SK-N-SH (cell line): ENCODE data around the gene TUBB1. TPM values are rescaled to one million over a fixed set of nuclear protein-coding genes. Genes with fewer than 3 reads are reported as not detected.
"Not testable (repeated sequence)": the region's sequence is repeated elsewhere in the genome, so short reads cannot be mapped to it uniquely, and the experiment has no call there.

Experiments
- CTCF ChIA-PET: fragments of 300-600, 350-600 bp; formaldehyde crosslinking; extraction: SDS; loops from one replicate; lab custom pipeline; 2021; lab: Yijun Ruan, JAX
- POLR2A ChIA-PET: fragments of 350-600 bp; sonication (Branson Sonifier 250); formaldehyde crosslinking; extraction: SDS; loops from one replicate; lab custom pipeline; 2020; ENCODE audit warnings: antibody characterized with exemption, inconsistent platforms; lab: Yijun Ruan, JAX
- DNase-seq: peaks from one replicate; pipeline ENCODE4 v3.0.0; 2012
- H2AFZ ChIP-seq: fragments of 200-600 bp; sonication (generic); 2 replicates; pipeline ENCODE4 v1.8.1; 2016; ENCODE audit warnings: antibody characterized with exemption, mild to moderate bottlenecking, low read depth
- H3F3A ChIP-seq: fragments of 200-600 bp; sonication (generic); replicated peaks from 2 replicates; pipeline ENCODE3; 2016; ENCODE audit warnings: antibody characterized with exemption, mild to moderate bottlenecking; ENCODE audit not compliant: insufficient read depth
- H3K27ac ChIP-seq, 2 experiments: fragments of 200-500 bp in 1 of 2; fragments of 200-600 bp in 1 of 2; sonication (Bioruptor generic) in 1 of 2; sonication (generic), shearing (Covaris generic) in 1 of 2; 2 replicates each; pipeline versions ENCODE4 v1.5.1 to v1.6.1; 2014 to 2016; ENCODE audit warnings: low read depth in 2 of 2, inconsistent platforms in 1 of 2, low read length in 1 of 2, mild to moderate bottlenecking in 1 of 2, mixed read lengths in 1 of 2
- H3K27me3 ChIP-seq: fragments of 200-600 bp; sonication (generic), shearing (Covaris generic); 2 replicates; pipeline ENCODE4 v1.6.1; 2016; ENCODE audit warnings: mixed run types; ENCODE audit not compliant: insufficient read depth
- H3K36me3 ChIP-seq, 2 experiments: fragments of 200-500 bp in 1 of 2; fragments of 200-600 bp in 1 of 2; sonication (Bioruptor generic) in 1 of 2; sonication (generic) in 1 of 2; replicated peaks in 1 of 2; 2 replicates each; pipeline versions ENCODE3 to v1.5.1; 2014 to 2016; ENCODE audit warnings: low read length in 1 of 2, mild to moderate bottlenecking in 1 of 2; ENCODE audit not compliant: insufficient read depth in 2 of 2, control insufficient read depth in 1 of 2
- H3K4me1 ChIP-seq, 2 experiments: fragments of 200-500 bp in 1 of 2; fragments of 200-600 bp in 1 of 2; sonication (Bioruptor generic) in 1 of 2; sonication (generic), shearing (Covaris generic) in 1 of 2; 2 replicates each; pipeline versions ENCODE4 v1.5.1 to v1.6.1; 2014 to 2016; ENCODE audit warnings: low read depth in 1 of 2, low read length in 1 of 2, mixed run types in 1 of 2; ENCODE audit not compliant: insufficient read depth in 2 of 2, control insufficient read depth in 1 of 2
- H3K4me2 ChIP-seq: fragments of 200-600 bp; sonication (generic), shearing (Covaris generic); 2 replicates; pipeline ENCODE4 v1.6.1; 2017; ENCODE audit warnings: mixed run types
- H3K4me3 ChIP-seq, 2 experiments: fragments of 200-500 bp in 1 of 2; fragments of 200-600 bp in 1 of 2; sonication (Bioruptor generic) in 1 of 2; sonication (generic), shearing (Covaris generic) in 1 of 2; 2 replicates each; pipeline versions ENCODE4 v1.5.1 to v1.8.1; 2014 to 2016; ENCODE audit warnings: low read depth in 2 of 2, inconsistent platforms in 1 of 2, low read length in 1 of 2, mild to moderate bottlenecking in 1 of 2, mixed read lengths in 1 of 2, moderate library complexity in 1 of 2
- H3K79me2 ChIP-seq: fragments of 200-600 bp; sonication (generic); 2 replicates; pipeline ENCODE4 v1.8.1; 2017; ENCODE audit warnings: mild to moderate bottlenecking; ENCODE audit not compliant: insufficient read depth
- H3K9ac ChIP-seq: fragments of 200-600 bp; sonication (generic); 2 replicates; pipeline ENCODE4 v1.6.1; 2017; ENCODE audit warnings: mixed run types
- H3K9me2 ChIP-seq: fragments of 200-600 bp; sonication (generic); 2 replicates; pipeline ENCODE4 v1.6.1; 2017; ENCODE audit warnings: mixed run types
- H3K9me3 ChIP-seq: fragments of 200-600 bp; sonication (generic); 2 replicates; pipeline ENCODE4 v1.6.1; 2017; ENCODE audit warnings: mixed run types, mild to moderate bottlenecking, moderate library complexity
- H4K20me1 ChIP-seq: fragments of 200-600 bp; sonication (generic); 2 replicates; pipeline ENCODE4 v1.6.1; 2017; ENCODE audit warnings: mild to moderate bottlenecking, mixed run types; ENCODE audit not compliant: insufficient read depth
- SIN3A ChIP-seq: IDR thresholded peaks from 2 replicates; pipeline ENCODE4 v1.6.1; 2012; ENCODE audit warnings: low read depth, mild to moderate bottlenecking, low read length, moderate library complexity, borderline replicate concordance
- YY1 ChIP-seq: IDR thresholded peaks from 2 replicates; pipeline ENCODE4 v1.4.0; 2012; ENCODE audit warnings: low read depth, mild to moderate bottlenecking
- WGBS: methylation state at CpG from one replicate; pipeline ENCODE4 v1.1.6; 2017; ENCODE audit warnings: low lambda C conversion rate; 5-methylcytosine and 5-hydroxymethylcytosine counted together
- polyA plus RNA-seq, 3 experiments: library from polyadenylated mRNA; depleted of rRNA; stranded (reverse); fragments of >200 nt; gene quantifications; 2 replicates each; pipeline ENCODE4 v1.2.3, GENCODE V29; 2012
- TF ChIP-seq, protein P1 (sequence below): IDR thresholded peaks from 2 replicates; pipeline ENCODE4 v1.6.1; 2012; ENCODE audit warnings: mild to moderate bottlenecking, low read depth, low read length, moderate library complexity

The TUBB1 gene
- polyA plus RNA-seq, 1 of the 3 experiments (the other 2 are of a cell fraction): not detected

DNA sequence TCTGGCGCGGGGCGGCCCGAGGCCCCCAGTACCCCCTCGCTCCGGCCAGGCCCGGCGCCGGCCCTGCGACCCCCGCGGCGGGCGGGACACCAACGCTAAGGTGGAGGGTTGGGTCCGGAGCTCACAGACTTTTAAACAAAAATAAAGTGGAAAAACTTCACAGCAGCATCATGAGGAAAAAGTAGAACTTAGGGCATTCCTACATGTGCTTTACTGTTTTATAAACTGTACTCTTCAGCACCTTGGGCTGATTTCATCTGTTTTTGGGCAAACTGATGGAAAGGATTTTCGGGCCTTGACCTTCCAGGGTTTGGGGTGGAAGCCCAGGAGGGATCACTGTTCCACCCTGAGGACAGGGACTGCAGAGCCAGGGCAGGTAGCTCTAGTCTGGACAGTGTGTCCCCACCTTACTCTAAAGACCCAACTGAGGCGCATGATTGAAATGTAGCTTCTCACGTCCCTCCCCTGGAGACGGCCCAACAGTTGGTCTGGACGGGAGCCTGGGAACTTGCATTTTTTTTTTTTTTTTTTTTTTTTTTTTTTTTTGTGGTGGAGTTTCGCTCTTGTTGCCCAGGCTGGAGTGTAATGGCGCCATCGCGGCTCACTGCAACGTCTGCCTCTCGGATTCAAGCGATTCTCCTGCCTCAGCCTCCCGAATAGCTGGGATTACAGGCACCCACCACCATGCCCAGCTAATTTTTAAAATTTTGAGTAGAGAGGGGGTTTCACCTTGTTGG lies 37.4 kb upstream of the TUBB1 start:
- no peaks in the 10 kb centered on the region for H3K27me3 ChIP-seq
- H3K9me3 ChIP-seq: no peaks in the 10 kb centered on the region
- H3K4me2 ChIP-seq: peak overlapping the region; percentile 78
- peaks cover 2 to 7% of the 10 kb centered on the region in 2 experiments for H3K36me3 ChIP-seq
- H3K27ac ChIP-seq: peak overlapping the region; percentile 57 to 85; a peak in 3 of 4 replicates
- CTCF ChIA-PET: interaction anchor here (0.8 to 1.6 kb wide), 3 partner anchors 92 to 514 kb away, joined by 3 read pairs; no protein-coding TSS in a partner anchor
- H4K20me1 ChIP-seq: peaks cover 24% of the 10 kb centered on the region
- H2AFZ ChIP-seq: peak overlapping the region; percentile 87; the same call in 1 of the 2 replicates
- peak overlapping the region; percentile 76 for H3K9ac ChIP-seq
- 9% methylated on average over 15 of the region's 29 CpGs for WGBS
- H3F3A ChIP-seq: no peaks in the 10 kb centered on the region
- peak; percentile 47 for DNase-seq
- H3K4me3 ChIP-seq: peak overlapping the region; percentile 68 to 87
- POLR2A ChIA-PET: interaction anchor here (0.6 to 1.2 kb wide), 3 partner anchors 28 to 130 kb away, joined by 3 read pairs; no protein-coding TSS in a partner anchor
- H3K9me2 ChIP-seq: no peaks in the 10 kb centered on the region
- 0 out of 2 replicates have a peak, but pooled peaks have one; percentile 29 for TF ChIP-seq YY1
- TF ChIP-seq, protein P1, sequence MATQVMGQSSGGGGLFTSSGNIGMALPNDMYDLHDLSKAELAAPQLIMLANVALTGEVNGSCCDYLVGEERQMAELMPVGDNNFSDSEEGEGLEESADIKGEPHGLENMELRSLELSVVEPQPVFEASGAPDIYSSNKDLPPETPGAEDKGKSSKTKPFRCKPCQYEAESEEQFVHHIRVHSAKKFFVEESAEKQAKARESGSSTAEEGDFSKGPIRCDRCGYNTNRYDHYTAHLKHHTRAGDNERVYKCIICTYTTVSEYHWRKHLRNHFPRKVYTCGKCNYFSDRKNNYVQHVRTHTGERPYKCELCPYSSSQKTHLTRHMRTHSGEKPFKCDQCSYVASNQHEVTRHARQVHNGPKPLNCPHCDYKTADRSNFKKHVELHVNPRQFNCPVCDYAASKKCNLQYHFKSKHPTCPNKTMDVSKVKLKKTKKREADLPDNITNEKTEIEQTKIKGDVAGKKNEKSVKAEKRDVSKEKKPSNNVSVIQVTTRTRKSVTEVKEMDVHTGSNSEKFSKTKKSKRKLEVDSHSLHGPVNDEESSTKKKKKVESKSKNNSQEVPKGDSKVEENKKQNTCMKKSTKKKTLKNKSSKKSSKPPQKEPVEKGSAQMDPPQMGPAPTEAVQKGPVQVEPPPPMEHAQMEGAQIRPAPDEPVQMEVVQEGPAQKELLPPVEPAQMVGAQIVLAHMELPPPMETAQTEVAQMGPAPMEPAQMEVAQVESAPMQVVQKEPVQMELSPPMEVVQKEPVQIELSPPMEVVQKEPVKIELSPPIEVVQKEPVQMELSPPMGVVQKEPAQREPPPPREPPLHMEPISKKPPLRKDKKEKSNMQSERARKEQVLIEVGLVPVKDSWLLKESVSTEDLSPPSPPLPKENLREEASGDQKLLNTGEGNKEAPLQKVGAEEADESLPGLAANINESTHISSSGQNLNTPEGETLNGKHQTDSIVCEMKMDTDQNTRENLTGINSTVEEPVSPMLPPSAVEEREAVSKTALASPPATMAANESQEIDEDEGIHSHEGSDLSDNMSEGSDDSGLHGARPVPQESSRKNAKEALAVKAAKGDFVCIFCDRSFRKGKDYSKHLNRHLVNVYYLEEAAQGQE: no peak
- peaks cover 9 to 31% of the 10 kb centered on the region in 2 experiments; a peak in 2 of 4 replicates for H3K4me1 ChIP-seq
- peaks cover 52% of the 10 kb centered on the region for H3K79me2 ChIP-seq

DNA sequence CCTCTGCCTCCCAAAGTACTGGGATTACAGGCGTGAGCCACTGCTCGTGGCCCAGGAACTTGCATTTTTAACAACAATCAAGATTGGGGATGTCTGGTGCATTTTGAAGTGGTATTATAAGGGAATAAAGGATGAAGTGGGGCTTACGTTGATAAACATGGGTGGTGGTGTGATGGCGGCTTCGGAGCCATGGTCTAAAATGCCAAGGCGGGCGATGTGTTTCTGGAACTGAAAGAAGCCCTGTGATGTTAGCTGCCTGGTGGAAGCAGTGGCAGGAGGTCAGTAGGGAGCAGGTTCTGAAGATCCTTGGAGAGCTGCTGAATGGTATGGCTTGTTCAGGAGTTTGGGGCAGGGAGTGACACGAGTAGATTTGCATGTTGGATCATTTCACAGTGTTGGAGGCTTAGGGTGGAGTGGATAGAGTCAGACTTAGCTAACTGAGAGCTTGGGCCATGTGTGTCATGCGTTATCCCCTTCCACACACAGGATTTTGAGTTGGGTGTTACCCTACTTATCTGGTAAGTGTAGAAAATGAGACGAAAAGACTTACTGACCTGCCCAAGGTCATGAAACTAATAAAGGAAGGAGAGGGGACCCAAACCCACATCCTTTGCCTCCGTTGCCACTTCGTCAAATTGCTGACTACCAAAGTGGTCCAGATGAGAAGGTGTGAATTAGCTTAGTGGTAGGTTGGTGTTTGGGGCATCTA lies 36.7 kb upstream of the TUBB1 start:
- DNase-seq: no peak
- no peak overlapping the region for H2AFZ ChIP-seq
- 98% methylated on average over 12 of the region's 12 CpGs for WGBS
- CTCF ChIA-PET: interaction anchor here (0.6 to 1.6 kb wide), 3 partner anchors 12 to 513 kb away, joined by 3 to 4 read pairs (median 3); no protein-coding TSS in a partner anchor
- H3K9ac ChIP-seq: peak overlapping the region; percentile 76; the same call in 1 of the 2 replicates
- peaks cover 9 to 36% of the 10 kb centered on the region in 2 experiments; a peak in 3 of 4 replicates for H3K4me1 ChIP-seq
- H3K79me2 ChIP-seq: peaks cover 52% of the 10 kb centered on the region
- H3K27ac ChIP-seq: no peak overlapping the region
- no peaks in the 10 kb centered on the region for H3K9me2 ChIP-seq
- peaks cover 24% of the 10 kb centered on the region for H4K20me1 ChIP-seq
- no peaks in the 10 kb centered on the region for H3F3A ChIP-seq
- H3K4me3 ChIP-seq: peak overlapping the region; percentile 68 to 87
- TF ChIP-seq SIN3A: no peak
- peaks cover 10 to 14% of the 10 kb centered on the region in 2 experiments for H3K36me3 ChIP-seq
- no peaks in the 10 kb centered on the region for H3K9me3 ChIP-seq
- no peaks in the 10 kb centered on the region for H3K27me3 ChIP-seq
- peak overlapping the region; percentile 78 for H3K4me2 ChIP-seq
- POLR2A ChIA-PET: interaction anchor here (1.2 kb wide), 1 partner anchor 91 kb away, joined by 3 read pairs; no protein-coding TSS in a partner anchor

DNA sequence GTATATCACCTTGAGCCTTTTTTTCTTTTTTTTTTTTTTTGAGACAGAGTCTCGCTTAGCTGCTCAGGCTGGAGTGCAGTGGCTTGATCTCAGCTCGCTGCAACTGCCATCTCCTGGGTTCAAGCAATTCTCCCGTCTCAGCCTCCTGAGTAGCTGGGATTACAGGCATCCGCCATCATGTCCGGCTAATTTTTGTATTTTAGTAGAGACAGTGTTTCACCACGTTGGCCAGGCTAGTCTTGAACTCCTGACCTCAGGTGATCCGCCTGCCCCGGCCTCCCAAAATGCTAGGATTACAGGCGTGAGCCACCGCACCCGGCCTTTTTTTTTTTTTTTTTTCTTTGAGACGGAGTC lies 36.1 kb upstream of the TUBB1 start:
- H3K4me3 ChIP-seq, DNase-seq, POLR2A ChIA-PET, H3K9ac ChIP-seq, H3K9me2 ChIP-seq, H3K9me3 ChIP-seq, H3K27ac ChIP-seq, H2AFZ ChIP-seq, H3F3A ChIP-seq, H3K27me3 ChIP-seq: not testable (repeated sequence)
- Histone ChIP-seq H4K20me1 (peaks cover 24% of the 10 kb centered on the region), H3K36me3 (peaks cover 15 to 20% of the 10 kb centered on the region in 2 experiments), H3K4me1 (peaks cover 9 to 42% of the 10 kb centered on the region in 2 experiments; a peak in 3 of 4 replicates), H3K4me2 (peak overlapping the region; percentile 78; the same call in 1 of the 2 replicates), H3K79me2 (peaks cover 52% of the 10 kb centered on the region)
- 98% methylated on average over 12 of the region's 12 CpGs for WGBS
- CTCF ChIA-PET: interaction anchor here (0.6 to 1.6 kb wide), 3 partner anchors 12 to 513 kb away, joined by 3 to 4 read pairs (median 3); no protein-coding TSS in a partner anchor
